LNCaP clone FGC (cell line): ENCODE data around the gene PTPRT.

Experiments used
- DNase-seq: peaks from one replicate; pipeline ENCODE4 v3.0.0-alpha.2; 2011; ENCODE audit warnings: low read depth
- H3K4me3 ChIP-seq: 2 replicates; pipeline ENCODE4 v1.5.1; 2011; ENCODE audit warnings: mild to moderate bottlenecking, low read depth, low read length, control low read depth
- CTCF ChIP-seq: IDR thresholded peaks from 2 replicates; pipeline ENCODE4 v1.5.1; 2012; ENCODE audit warnings: mild to moderate bottlenecking; ENCODE audit not compliant: control insufficient read depth, insufficient read depth; ENCODE audit errors: extremely low read depth

The PTPRT gene

DNA sequence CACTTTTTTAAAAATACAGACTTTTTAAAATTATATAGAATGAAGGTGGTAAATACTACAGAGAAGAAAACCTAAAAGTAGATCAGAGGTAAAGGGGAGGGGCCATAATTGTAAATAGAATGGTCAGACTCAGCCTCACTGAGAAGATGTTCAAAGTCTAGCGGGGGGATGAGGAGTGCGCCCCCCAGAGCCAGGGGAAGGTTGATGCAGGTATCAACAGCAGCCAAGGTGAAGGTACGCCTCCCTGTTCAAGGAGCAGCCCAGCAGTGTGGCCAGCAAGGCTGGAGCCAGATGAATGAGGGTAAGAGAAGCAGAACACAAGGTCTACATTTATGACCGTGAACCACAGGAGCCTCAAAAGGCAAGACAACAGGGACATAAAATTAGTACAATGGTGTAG is 204.1 kb downstream of the PTPRT start:
- no peak overlapping the region for H3K4me3 ChIP-seq
- TF ChIP-seq CTCF: no peak
- no peak for DNase-seq

- no peak for DNase-seq
- H3K4me3 ChIP-seq: no peak overlapping the region
- no peak for TF ChIP-seq CTCF
These were observed 207.5 kb downstream of the PTPRT start for GRCh38 chr20:42982218-42982617.

DNA sequence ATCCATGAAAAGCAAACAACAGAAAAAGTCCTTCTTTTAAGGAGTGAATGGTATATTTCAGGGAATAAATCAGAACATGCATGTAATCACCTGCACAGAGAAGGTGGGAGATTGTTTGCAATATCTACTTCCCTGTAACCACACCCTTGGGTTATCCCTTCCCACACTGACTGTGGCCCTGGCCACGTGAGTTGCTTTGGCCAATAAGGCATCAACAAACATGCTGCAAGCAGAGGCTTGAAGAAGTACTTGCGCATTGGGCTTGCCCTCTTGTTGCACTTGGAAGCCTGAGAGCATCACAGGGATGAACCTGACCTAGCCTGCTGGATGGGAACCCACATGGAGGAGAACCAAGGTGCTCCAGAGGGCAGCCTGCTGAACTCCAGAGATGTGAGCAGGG is 208.5 kb downstream of the PTPRT start:
- TF ChIP-seq CTCF: no peak
- DNase-seq: no peak
- H3K4me3 ChIP-seq: no peak overlapping the region

DNA sequence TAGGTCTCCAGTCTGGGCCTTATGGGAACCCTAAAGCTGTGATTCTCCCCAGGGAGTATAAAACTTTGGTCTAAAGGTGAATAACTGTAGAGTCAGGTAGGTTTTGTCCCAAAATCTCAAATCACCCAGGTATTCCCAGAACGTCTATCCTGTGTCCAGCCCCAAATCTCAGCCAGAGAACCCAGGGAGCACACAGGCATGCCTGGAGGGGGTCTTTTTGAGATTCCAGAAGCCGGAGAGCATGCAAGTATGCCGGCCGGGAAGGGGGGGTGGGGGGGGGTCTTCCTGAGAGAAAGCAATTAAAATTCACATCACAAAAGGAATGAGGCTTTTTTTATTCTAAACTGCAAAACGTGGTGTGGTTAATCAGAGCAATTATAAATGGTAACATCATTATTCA is 210.0 kb downstream of the PTPRT start:
- no peak for DNase-seq
- no peak overlapping the region for H3K4me3 ChIP-seq
- no peak for TF ChIP-seq CTCF

DNA sequence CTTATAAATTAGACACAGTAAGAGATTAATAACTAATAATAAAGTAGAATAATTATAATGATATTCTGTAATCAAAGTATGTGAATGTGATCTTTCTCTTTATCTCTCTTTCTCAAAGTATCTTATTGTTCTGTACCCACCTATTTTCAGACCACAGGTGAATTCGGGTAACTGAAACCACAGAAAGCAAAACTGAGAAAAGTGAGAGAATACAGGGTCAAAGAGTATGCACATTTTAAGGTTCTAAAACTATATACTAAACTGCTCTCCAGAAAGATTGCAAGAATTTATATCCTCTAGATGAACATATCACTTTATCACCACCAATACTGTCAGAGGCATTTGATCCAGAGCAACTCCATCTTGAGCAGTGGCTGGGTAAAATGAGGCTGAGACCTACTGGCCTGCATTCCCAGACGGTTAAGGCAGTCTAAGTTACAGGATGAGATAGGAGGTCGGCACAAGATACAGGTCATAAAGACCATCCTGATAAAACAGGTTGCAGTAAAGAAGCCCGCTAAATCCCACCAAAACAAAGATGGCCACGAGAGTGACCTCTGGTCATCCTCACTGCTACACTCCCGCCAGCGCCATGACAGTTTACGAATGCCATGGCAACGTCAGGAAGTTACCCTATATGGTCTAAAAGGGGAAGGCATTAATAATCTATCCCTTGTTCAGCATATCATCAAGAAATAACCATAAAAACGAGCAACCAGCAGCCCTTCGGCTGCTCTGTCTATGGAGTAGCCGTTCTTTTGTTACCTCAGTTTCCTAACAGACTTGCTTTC is 211.3 kb downstream of the PTPRT start:
- no peak overlapping the region for H3K4me3 ChIP-seq
- TF ChIP-seq CTCF: no peak
- DNase-seq: no peak

- no peak for TF ChIP-seq CTCF
- no peak overlapping the region for H3K4me3 ChIP-seq
- DNase-seq: no peak
These were observed 213.7 kb downstream of the PTPRT start for GRCh38 chr20:42975974-42976373.

- no peak overlapping the region for H3K4me3 ChIP-seq
- TF ChIP-seq CTCF: no peak
- no peak for DNase-seq
These were observed 215.4 kb downstream of the PTPRT start for GRCh38 chr20:42974347-42974746.
